AG04449 (cell line): ENCODE measurements around the gene NUDT16L1.
A peak's percentile ranks its signal among the peaks of the same experiment; 100 is the strongest.

Experiments
- CTCF ChIA-PET: fragments of 350-600 bp; formaldehyde crosslinking; extraction: SDS; loops from one replicate; lab custom pipeline; 2021; ENCODE audit warnings: antibody characterized with exemption; lab: Yijun Ruan, JAX
- POLR2A ChIA-PET: fragments of 400-600, 350-600 bp; formaldehyde crosslinking; extraction: SDS; loops from one replicate; lab custom pipeline; 2020; ENCODE audit warnings: antibody characterized with exemption, inconsistent platforms; lab: Yijun Ruan, JAX
- DNase-seq: peaks from one replicate; pipeline ENCODE4 v3.0.0-alpha.2; 2010; ENCODE audit warnings: low read depth, low spot score
- H3K4me3 ChIP-seq: 2 replicates; pipeline ENCODE4 v1.5.1; 2011; ENCODE audit warnings: low read depth, mild to moderate bottlenecking, control low read depth, low read length
- CTCF ChIP-seq: IDR thresholded peaks from one replicate; pipeline ENCODE4 v1.5.1; 2011; ENCODE audit warnings: mild to moderate bottlenecking, moderate library complexity, low read length, control low read depth, inconsistent platforms; ENCODE audit not compliant: insufficient read depth; ENCODE audit errors: missing control alignments

Gene NUDT16L1

GRCh38 chr16:4680673-4681470 lies 12.5 kb upstream of the NUDT16L1 start:
- TF ChIP-seq CTCF, result no peak
- CTCF ChIA-PET, result interaction anchor here (1.2 kb wide), 1 partner anchor 12 kb away, joined by 3 read pairs; no protein-coding TSS in a partner anchor
- POLR2A ChIA-PET, result no interaction called here
- H3K4me3 ChIP-seq, result no peak overlapping the region
- DNase-seq, result no peak

GRCh38 chr16:4681471-4682083 lies 11.8 kb upstream of the NUDT16L1 start:
- TF ChIP-seq CTCF, result no peak
- no peak overlapping the region for H3K4me3 ChIP-seq
- ChIA-PET POLR2A (no interaction called here), CTCF (interaction anchor here (1.2 kb wide), 1 partner anchor 11 kb away, joined by 3 read pairs; no protein-coding TSS in a partner anchor)
- no peak for DNase-seq

DNA sequence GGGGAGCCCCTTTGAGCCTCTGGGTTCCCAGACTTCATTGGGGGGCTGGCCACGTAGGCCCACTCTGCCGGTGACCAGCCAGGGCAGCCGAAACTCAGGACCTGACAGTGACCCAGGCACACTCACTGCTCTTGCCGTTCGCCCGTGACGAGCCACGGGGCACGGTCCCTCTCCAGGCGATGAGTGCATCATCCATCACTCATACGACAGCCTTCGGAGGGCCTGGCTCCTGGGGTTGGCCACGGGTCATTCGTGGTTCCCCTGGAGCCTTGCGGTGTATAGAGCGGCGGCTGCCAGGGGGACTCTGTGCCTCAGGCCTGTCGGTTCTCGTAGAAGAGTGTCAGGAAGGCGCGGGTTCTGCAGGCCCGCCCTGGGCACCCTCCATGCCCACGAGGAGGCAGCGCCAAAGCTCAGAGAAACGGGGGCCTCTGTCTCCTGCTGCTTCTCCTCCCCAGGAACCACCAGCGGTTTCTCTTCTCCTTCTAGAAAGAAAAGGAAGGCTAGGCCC lies 11.2 kb upstream of the NUDT16L1 start:
- DNase-seq, result no peak
- CTCF ChIA-PET, result interaction anchor here (1.2 to 1.3 kb wide), 2 partner anchors 13 to 32 kb away, joined by 4 to 6 read pairs; no protein-coding TSS in a partner anchor
- TF ChIP-seq CTCF, result no peak
- POLR2A ChIA-PET, result no interaction called here
- H3K4me3 ChIP-seq, result no peak overlapping the region

DNA sequence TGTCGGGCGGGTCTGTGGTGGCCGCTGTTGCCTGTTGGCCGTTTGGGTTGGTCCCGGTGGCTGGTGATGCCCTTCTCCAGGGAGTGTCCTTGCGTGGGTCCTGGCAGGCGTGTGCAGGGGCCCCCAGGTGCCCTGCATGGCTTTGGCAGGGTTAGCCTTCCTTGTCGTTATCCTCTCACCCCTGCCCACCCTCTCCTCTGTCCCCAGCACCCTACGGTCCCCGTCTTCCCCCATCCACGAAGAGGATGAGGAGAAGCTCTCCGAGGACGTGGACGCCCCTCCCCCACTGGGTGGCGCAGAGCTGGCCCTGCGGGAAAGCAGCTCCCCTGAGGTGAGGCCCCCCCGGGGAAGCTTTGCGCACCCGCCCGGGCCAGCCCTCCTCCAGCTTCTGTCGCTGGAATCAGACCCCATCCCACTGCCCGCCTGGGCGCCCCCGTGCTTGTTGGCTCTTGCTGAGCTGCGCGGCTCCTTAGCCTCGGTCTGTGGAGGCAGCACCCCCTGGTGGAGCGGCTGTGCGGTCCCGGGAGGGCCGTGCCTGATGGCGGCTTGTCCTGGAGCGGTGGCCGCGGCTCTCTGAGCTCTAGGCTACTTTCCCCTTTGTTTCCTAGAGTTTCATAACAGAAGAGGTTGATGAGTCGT lies 10.6 kb upstream of the NUDT16L1 start:
- no peak for DNase-seq
- ChIA-PET POLR2A (no interaction called here), CTCF (interaction anchor here (0.6 to 1.3 kb wide), 3 partner anchors 10 to 33 kb away, joined by 3 to 6 read pairs (median 4); no protein-coding TSS in a partner anchor)
- TF ChIP-seq CTCF, result peak; percentile 19
- no peak overlapping the region for H3K4me3 ChIP-seq

DNA sequence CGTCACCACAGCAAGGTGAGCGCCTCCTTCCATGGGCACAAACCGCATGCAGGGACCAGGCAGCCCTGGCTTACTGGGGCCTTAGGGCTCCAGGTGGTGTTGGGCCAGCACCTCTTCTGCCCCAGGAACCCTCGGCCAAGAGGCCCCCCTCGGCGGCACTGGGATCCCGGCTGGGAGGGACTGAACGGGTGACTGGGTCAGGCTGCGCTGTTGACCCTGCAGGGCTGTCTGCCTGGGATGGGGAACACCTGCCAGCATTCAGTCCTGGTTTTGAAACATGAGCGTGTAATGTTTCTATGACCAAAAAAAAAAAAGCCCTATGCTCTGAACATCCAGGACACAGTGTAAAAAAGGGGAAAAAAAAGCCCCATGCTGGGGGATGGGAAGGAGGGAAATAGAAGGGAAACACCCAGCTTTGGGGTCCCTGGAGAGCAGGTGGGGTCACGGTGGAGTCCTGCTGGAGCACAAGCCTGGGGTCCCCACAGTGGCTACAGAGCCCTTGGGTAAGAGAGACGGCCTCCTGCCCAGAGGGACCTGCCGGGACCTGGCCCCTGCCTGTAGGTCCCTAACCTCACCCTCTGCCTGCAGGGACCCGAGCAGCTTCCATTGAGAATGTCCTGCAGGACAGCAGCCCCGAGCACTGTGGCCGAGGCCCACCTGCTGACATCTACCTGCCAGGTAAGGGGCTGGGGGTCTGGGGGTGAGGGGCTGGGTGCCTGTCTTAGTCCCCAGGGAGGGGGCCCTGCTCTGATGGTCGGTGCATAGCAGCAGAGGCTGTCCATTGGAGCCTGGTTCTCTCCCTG lies 9.9 kb upstream of the NUDT16L1 start:
- ChIA-PET CTCF (interaction anchor here (0.6 to 1.3 kb wide), 3 partner anchors 9 to 34 kb away, joined by 3 to 6 read pairs (median 4); no protein-coding TSS in a partner anchor), POLR2A (no interaction called here)
- DNase-seq, result no peak
- no peak overlapping the region for H3K4me3 ChIP-seq
- TF ChIP-seq CTCF, result no peak
